SK-MEL-5 (cell line): ENCODE data around the gene ZNF410. TPM values are rescaled to one million over a fixed set of nuclear protein-coding genes. Genes with fewer than 3 reads are reported as not detected.

Source experiments
- small RNA-seq, 2 experiments: library from RNA; depleted of rRNA; stranded (forward); fragments of <200 nt; gene quantifications; one replicate each; pipeline ENCODE3, GENCODE V24; 2014
- total RNA-seq: library from RNA; depleted of rRNA; stranded (reverse); fragments of >200 nt; shearing (Covaris generic); gene quantifications from 2 replicates; pipeline ENCODE4 v1.2.3, GENCODE V29; 2014; rRNA removed

Gene ZNF410
- total RNA-seq, 1 experiment from 2014 or later = 69.7 TPM

Small RNA genes lying within 50 kb of the gene (small RNA-seq; reads per million reads assigned to genes)
- 0 reads per million in 2 experiments for gene AC005520.4
- gene RF00019 = 0 reads per million in 2 experiments

Other genes with a start within 250 kb of the ZNF410 start
- 7.1 and 15.1 TPM in 2 replicates for gene DNAL1, start 241.9 kb upstream of the ZNF410 start, total RNA-seq
- gene PNMA1, start 172.5 kb upstream of the ZNF410 start, total RNA-seq = 5.2 and 5.3 TPM in 2 replicates
- 6.6 and 7.7 TPM in 2 replicates for gene PTGR2, start 35.0 kb upstream of the ZNF410 start, total RNA-seq
- gene FAM161B, start 63.2 kb downstream of the ZNF410 start, total RNA-seq = 0.75 and 1.1 TPM in 2 replicates
- 22.9 and 39.0 TPM in 2 replicates for gene COQ6, start 63.4 kb downstream of the ZNF410 start, total RNA-seq
- gene ENTPD5, start 132.4 kb downstream of the ZNF410 start, total RNA-seq = 8.5 and 9.3 TPM in 2 replicates
- gene BBOF1, start 132.5 kb downstream of the ZNF410 start, total RNA-seq = 1.8 and 4.0 TPM in 2 replicates
- 11.2 and 12.9 TPM in 2 replicates for gene ALDH6A1, start 197.6 kb downstream of the ZNF410 start, total RNA-seq
- 10.5 and 11.8 TPM in 2 replicates for gene LIN52, start 198.1 kb downstream of the ZNF410 start, total RNA-seq